GM12873 (cell line): ENCODE results near the gene IQGAP2.

Experiments
- TF ChIP-seq, protein P1 (sequence below): IDR thresholded peaks from 2 replicates; pipeline ENCODE4 v1.5.1; 2012; ENCODE audit warnings: low read depth, mild to moderate bottlenecking, moderate library complexity, low read length, control low read depth; ENCODE audit not compliant: insufficient read depth; ENCODE audit errors: missing control alignments

The IQGAP2 gene

DNA sequence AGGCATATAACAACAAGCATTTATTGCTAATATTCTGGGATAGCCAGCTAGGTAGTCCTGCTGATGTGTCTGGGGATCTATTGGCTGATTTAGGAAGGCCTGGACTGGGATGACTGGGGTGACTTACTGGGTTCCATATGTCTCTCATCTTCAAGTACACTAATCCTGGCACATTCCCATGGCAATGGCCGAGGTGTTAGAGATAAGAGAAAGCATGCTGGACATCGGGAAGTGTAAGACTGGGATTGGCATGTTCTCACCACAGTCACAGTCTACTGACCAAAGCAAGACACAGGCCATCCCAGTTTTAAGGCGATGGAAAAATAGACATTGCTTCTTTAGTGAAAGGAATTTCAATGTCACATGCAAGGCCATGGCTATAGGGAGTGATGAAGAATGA is 342.6 kb downstream of the IQGAP2 start:
- TF ChIP-seq, protein P1, sequence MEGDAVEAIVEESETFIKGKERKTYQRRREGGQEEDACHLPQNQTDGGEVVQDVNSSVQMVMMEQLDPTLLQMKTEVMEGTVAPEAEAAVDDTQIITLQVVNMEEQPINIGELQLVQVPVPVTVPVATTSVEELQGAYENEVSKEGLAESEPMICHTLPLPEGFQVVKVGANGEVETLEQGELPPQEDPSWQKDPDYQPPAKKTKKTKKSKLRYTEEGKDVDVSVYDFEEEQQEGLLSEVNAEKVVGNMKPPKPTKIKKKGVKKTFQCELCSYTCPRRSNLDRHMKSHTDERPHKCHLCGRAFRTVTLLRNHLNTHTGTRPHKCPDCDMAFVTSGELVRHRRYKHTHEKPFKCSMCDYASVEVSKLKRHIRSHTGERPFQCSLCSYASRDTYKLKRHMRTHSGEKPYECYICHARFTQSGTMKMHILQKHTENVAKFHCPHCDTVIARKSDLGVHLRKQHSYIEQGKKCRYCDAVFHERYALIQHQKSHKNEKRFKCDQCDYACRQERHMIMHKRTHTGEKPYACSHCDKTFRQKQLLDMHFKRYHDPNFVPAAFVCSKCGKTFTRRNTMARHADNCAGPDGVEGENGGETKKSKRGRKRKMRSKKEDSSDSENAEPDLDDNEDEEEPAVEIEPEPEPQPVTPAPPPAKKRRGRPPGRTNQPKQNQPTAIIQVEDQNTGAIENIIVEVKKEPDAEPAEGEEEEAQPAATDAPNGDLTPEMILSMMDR, result no peak

DNA sequence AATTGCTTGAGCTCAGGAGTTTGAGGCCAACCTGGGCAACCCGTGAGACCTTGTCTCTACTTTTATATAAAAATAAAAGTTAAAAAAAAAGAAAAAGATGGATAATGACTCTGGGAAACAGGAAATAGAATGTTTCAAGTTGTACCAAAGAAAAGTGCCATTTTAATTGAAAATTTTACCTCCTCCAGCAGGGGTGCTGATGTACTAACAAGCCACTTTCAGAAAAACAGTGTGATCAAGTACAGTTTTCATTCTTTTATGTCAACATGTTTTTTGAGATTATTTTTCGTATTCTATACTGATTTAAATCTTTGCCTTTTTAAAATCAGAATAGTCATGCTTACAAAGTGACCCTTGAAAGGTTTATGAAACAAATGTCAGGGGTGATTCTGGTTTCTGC is 343.6 kb downstream of the IQGAP2 start:
- TF ChIP-seq, protein P1, result peak; percentile 12

DNA sequence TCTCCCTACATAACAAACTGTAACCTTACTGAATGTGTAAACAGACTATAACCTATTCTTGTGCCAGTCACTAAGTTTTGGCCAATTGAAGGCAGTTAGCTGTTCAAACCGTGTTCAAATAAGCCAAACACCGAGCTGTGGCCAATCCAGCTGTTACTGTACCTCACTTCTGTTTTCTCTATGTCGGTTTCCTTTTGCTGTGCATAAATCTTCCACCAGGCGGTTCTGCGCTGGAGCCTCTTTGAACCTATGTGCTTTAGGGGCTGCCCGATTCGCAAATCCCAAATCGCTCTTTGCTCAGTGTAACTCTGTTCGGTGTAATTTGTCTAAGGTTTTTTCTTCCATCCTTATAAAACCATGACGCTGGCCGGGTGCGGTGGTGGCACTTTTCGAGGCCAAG is 344.6 kb downstream of the IQGAP2 start:
- TF ChIP-seq, protein P1, result no peak

DNA sequence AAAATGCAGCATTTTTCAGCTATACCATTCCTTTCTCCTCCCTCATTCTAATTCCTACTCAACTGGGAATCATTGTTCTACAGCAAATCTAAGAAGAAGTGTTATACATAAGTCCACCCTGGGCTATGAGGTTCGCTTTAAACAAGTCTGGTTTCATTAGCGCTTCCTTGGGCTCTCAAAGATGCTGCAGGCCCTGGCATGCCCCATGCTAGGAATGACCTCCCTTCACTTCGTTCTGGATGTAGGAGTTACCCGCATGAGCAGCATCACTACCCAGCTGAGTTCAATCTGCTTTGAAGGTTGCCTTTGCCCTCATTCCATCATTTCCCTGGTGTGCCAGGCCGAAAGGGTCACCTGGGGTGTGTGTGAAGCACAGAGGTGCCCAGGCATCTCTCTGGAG is 348.2 kb downstream of the IQGAP2 start:
- TF ChIP-seq, protein P1, result no peak

DNA sequence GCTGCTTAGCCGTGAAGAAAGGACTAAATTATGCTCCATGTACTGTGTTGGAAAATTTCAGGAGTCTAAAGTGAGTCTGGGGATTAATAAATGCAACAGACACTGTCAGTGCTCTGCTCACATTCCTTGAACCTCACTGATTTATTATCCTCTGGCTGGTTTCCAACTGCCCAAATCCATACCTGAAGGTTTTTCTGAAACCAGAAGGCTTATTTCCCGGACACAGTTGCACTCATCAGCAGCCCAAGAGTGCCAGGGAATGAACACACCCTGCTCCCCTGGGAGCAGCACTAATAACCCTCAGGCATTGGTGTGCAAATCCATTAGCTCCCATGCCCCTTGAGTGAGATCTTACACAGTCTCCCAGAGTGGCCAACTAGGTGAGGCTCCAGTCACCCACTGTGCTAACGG is 351.6 kb downstream of the IQGAP2 start:
- TF ChIP-seq, protein P1, result no peak

DNA sequence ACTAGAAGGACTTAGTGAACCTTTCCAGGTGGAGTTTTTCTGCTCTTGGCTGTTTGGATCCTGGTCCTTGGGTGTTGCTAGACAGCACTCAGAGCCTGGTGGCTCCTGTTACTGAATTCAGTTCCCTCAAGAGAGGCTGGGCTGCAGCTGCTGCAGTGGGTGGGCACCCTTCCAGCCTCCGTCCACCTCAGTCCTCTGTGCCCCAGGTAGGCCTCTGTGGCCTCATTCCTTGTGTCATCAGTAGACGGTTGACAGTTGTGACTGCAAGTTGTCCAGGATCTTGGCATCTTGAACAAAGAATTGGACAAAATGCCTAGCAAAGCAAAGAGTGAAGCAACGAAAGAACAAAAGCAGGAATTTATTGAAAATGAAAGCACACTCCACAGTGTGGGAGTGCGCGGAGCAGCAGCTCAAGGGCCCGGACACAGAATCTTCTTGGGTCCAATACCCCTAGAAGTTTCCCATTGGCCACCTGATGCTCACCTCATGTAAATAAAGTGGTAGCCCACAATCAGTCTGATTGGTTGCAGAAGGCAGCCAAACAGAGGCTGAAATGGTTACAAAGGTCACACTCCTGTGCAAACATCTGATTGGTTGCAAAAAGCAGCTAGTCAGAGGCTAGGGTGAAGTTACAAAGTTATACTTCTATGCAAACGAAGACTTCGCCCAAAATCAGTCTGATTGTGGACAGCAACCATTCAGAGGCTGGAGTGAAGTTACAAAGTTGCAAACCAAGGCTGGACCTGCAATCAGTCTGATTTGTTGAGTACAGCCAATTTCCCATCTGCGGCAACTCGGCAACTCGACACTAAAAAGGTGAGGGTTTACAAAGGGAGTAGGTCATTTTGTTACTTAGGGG is 352.9 kb downstream of the IQGAP2 start:
- TF ChIP-seq, protein P1, result no peak

DNA sequence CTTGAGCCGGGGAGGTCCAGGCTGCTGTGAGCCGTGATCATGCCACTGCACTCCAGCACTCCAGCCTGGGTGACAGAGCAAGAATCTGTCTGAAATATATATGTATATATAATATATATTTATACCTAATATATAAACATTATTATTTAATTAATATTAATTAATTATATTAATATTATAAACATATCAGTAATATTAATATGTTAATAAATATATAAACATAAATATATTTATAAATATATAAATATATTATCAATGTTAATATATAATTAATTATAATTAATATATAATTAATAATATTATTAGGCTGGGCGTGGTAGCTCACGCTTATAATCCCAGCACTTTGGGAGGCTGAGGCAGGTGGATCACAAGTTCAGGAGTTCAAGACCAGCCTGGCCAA is 354.0 kb downstream of the IQGAP2 start:
- TF ChIP-seq, protein P1, result no peak
